HG03457 (cell line): ENCODE measurements around the gene AARS2.

ENCODE experiments used
- ATAC-seq: cut with Tn5 transposase; IDR thresholded peaks from one replicate; pipeline ENCODE4 v1.9.1; 2021; ENCODE audit warnings: moderate number of reproducible peaks; ENCODE audit not compliant: unreplicated experiment

The AARS2 gene

GRCh38 chr6:44277763-44278162 is 35.4 kb downstream of the AARS2 start:
- no peak for ATAC-seq

GRCh38 chr6:44276667-44277640 is 36.2 kb downstream of the AARS2 start:
- ATAC-seq: no peak

GRCh38 chr6:44275749-44276648 is 37.1 kb downstream of the AARS2 start:
- no peak for ATAC-seq

- no peak for ATAC-seq
These were observed 37.8 kb downstream of the AARS2 start for GRCh38 chr6:44275271-44275748.

GRCh38 chr6:44273617-44274016 is 39.5 kb downstream of the AARS2 start:
- no peak for ATAC-seq

GRCh38 chr6:44272999-44273566 is 40.1 kb downstream of the AARS2 start:
- no peak for ATAC-seq

GRCh38 chr6:44272529-44272928 is 40.6 kb downstream of the AARS2 start:
- no peak for ATAC-seq

- ATAC-seq: no peak
These were observed 41.2 kb downstream of the AARS2 start for GRCh38 chr6:44271914-44272313.

GRCh38 chr6:44271406-44271723 is 41.8 kb downstream of the AARS2 start:
- ATAC-seq: no peak

GRCh38 chr6:44270526-44271405 is 42.4 kb downstream of the AARS2 start:
- ATAC-seq: no peak

GRCh38 chr6:44269921-44270525 is 43.1 kb downstream of the AARS2 start, which contains the start of gene TMEM151B:
TMEM151B (plus strand) TSS chr6:44270450; CDS start chr6:44270743, 293 bp downstream.
- ATAC-seq: no peak

- no peak for ATAC-seq
These were observed 43.8 kb downstream of the AARS2 start for GRCh38 chr6:44269178-44269920.

GRCh38 chr6:44268095-44268628 is 45.0 kb downstream of the AARS2 start:
- no peak for ATAC-seq

GRCh38 chr6:44267252-44267651 is 45.9 kb downstream of the AARS2 start:
- ATAC-seq: no peak

GRCh38 chr6:44266347-44266746 is 46.8 kb downstream of the AARS2 start:
- no peak for ATAC-seq

- no peak for ATAC-seq
These were observed 47.4 kb downstream of the AARS2 start for GRCh38 chr6:44265722-44266233.

GRCh38 chr6:44265007-44265721 is 48.0 kb downstream of the AARS2 start, which contains the start of gene NFKBIE:
NFKBIE (minus strand) TSS chr6:44265551; CDS start chr6:44265346, 205 bp downstream.
- peak; percentile 32 for ATAC-seq
